Tibial nerve (tissue), 4 donors: Measurements from ENCODE around the gene CRYGB. TPM values are rescaled to one million over a fixed set of nuclear protein-coding genes. Genes with fewer than 3 reads are reported as not detected.
"Not testable (repeated sequence)": the region's sequence is repeated elsewhere in the genome, so short reads cannot be mapped to it uniquely, and the experiment has no call there.

ENCODE experiments used
- DNase-seq, 2 donors: peaks; one replicate each; pipeline ENCODE4 v3.0.0-alpha.2; 2019; ENCODE audit warnings: low spot score in 2 of 2
- H3K27ac ChIP-seq, 4 donors: fragments of 200-600 bp; sonication (generic) in 3 of 4; one replicate each; pipeline ENCODE4 v1.5.1; 2017 to 2019; ENCODE audit warnings: mild to moderate bottlenecking in 1 of 4
- H3K27me3 ChIP-seq, 2 donors: fragments of 200-600 bp; sonication (generic) in 1 of 2; one replicate each; pipeline versions ENCODE4 v1.5.1 to v1.6.0; 2017 to 2019
- H3K36me3 ChIP-seq, 3 donors: fragments of 200-600 bp; sonication (generic); one replicate each; pipeline ENCODE4 v1.5.1; 2018 to 2019
- H3K4me1 ChIP-seq, 4 donors: fragments of 200-600 bp; sonication (generic) in 3 of 4; one replicate each; pipeline ENCODE4 v1.5.1; 2017 to 2019
- H3K4me3 ChIP-seq, 4 donors: fragments of 200-600 bp; sonication (generic) in 3 of 4; one replicate each; pipeline ENCODE4 v1.5.1; 2017 to 2019; ENCODE audit warnings: mild to moderate bottlenecking in 1 of 4, moderate library complexity in 1 of 4
- H3K9me3 ChIP-seq, 4 donors: fragments of 200-600 bp; sonication (generic) in 3 of 4; one replicate each; pipeline ENCODE4 v1.5.1; 2017 to 2019
- CTCF ChIP-seq, 5 experiments: fragments of 200-600 bp in 3 of 5; fragments of 450-650 bp in 2 of 5; sonication (generic) in 3 of 5; IDR thresholded peaks; one replicate each; pipeline ENCODE4 v1.5.1; 2016 to 2019; ENCODE audit warnings: antibody characterized with exemption in 5 of 5, mild to moderate bottlenecking in 3 of 5, moderate library complexity in 2 of 5
- EP300 ChIP-seq, 2 donors: sonication (generic); formaldehyde crosslinking; IDR thresholded peaks; one replicate each; pipeline ENCODE4 v1.6.1; 2017; ENCODE audit warnings: antibody characterized with exemption in 2 of 2, mild to moderate bottlenecking in 1 of 2
- POLR2A ChIP-seq, 2 donors: fragments of 450-650 bp; IDR thresholded peaks; one replicate each; pipeline ENCODE4 v1.6.1; 2017; ENCODE audit warnings: antibody characterized with exemption in 2 of 2, mild to moderate bottlenecking in 2 of 2, moderate library complexity in 2 of 2
- WGBS, 2 donors: methylation state at CpG; one replicate each; pipeline ENCODE4 v1.1.5; 2018; 5-methylcytosine and 5-hydroxymethylcytosine counted together
- total RNA-seq, 4 donors: library from RNA; depleted of rRNA; stranded (reverse); fragments of >200 nt; gene quantifications; one replicate each; pipeline ENCODE4 v1.1.0, GENCODE V29; 2016

Gene CRYGB
- total RNA-seq, 4 donors from 2014 or later = not detected

- no peak overlapping the region for H3K4me3 ChIP-seq
- H3K36me3 ChIP-seq = no peaks in the 10 kb centered on the region
- 27% methylated on average over 8 of the region's 8 CpGs for WGBS, 2 donors
- no peaks in the 10 kb centered on the region for H3K4me1 ChIP-seq
- DNase-seq = no peak
- H3K27me3 ChIP-seq = no peaks in the 10 kb centered on the region
- no peak overlapping the region for H3K27ac ChIP-seq
- no peak for TF ChIP-seq POLR2A (IDR thresholded peaks at IDR 0.05)
- no peak for TF ChIP-seq CTCF (IDR thresholded peaks at IDR 0.05)
- TF ChIP-seq EP300 (IDR thresholded peaks at IDR 0.05) = no peak
- peaks cover 0 to 7% (median 0%) of the 10 kb centered on the region in 4 donors for H3K9me3 ChIP-seq
Observed at GRCh38 chr2:208142240-208142924, 3.6 kb downstream of the CRYGB start.

DNA sequence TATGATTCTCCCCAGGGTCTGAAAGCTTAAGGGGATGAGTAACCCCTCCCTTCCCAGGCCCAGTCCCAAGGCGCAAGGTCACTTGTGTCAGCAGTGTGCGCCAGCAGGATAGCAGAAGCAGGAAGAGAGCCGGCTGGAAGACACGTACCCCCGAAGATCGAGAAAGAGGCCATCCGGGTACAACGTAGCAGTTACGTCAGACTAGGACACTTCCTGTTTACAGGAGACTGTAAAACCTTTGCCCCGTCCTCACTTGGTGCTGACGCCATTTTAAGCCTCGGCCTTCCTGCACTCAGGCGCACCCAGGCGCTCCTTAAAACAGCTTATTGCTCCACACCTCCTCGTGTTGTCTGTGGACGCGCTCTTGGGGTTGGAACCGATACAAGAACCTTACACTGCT is 6.5 kb downstream of the CRYGB start:
- no peaks in the 10 kb centered on the region for H3K4me1 ChIP-seq
- WGBS, 2 donors = 87 to 89% methylated on average over 18 of the region's 18 CpGs
- DNase-seq = no peak
- H3K9me3 ChIP-seq = peaks cover 0 to 7% (median 0%) of the 10 kb centered on the region in 4 donors
- no peak overlapping the region for H3K27ac ChIP-seq
- no peaks in the 10 kb centered on the region for H3K36me3 ChIP-seq
- no peaks in the 10 kb centered on the region for H3K27me3 ChIP-seq
- no peak overlapping the region for H3K4me3 ChIP-seq
- TF ChIP-seq EP300 (IDR thresholded peaks at IDR 0.05) = no peak
- no peak for TF ChIP-seq POLR2A (IDR thresholded peaks at IDR 0.05)
- no peak for TF ChIP-seq CTCF (IDR thresholded peaks at IDR 0.05)

GRCh38 chr2:208138334-208138733 is 7.6 kb downstream of the CRYGB start:
- not testable (repeated sequence) for H3K4me1 ChIP-seq, DNase-seq, H3K9me3 ChIP-seq, H3K36me3 ChIP-seq, H3K27me3 ChIP-seq, H3K27ac ChIP-seq, H3K4me3 ChIP-seq
- 93 to 94% methylated on average over 7 of the region's 7 CpGs for WGBS, 2 donors

DNA sequence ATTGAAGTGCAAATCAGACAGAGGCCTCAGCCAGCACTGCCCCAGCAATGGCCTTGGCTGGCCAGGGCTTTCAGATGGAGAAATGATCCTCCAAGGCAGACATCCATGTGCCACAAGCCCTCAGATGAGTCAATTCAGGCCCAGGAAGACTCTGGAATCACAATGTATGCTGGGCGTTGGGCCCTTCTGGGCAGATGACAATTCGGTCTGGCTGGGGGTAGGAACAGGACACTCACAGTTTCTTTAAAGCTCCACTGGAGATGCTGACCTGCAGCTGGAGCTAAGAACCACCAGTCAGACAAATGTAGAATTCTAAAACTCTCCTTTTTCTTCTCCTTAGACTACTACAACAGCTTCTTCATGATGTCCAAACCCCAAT is 9.3 kb downstream of the CRYGB start:
- H3K27ac ChIP-seq = no peak overlapping the region
- DNase-seq = no peak
- WGBS, 2 donors = 89 to 97% methylated on average over 2 of the region's 2 CpGs

DNA sequence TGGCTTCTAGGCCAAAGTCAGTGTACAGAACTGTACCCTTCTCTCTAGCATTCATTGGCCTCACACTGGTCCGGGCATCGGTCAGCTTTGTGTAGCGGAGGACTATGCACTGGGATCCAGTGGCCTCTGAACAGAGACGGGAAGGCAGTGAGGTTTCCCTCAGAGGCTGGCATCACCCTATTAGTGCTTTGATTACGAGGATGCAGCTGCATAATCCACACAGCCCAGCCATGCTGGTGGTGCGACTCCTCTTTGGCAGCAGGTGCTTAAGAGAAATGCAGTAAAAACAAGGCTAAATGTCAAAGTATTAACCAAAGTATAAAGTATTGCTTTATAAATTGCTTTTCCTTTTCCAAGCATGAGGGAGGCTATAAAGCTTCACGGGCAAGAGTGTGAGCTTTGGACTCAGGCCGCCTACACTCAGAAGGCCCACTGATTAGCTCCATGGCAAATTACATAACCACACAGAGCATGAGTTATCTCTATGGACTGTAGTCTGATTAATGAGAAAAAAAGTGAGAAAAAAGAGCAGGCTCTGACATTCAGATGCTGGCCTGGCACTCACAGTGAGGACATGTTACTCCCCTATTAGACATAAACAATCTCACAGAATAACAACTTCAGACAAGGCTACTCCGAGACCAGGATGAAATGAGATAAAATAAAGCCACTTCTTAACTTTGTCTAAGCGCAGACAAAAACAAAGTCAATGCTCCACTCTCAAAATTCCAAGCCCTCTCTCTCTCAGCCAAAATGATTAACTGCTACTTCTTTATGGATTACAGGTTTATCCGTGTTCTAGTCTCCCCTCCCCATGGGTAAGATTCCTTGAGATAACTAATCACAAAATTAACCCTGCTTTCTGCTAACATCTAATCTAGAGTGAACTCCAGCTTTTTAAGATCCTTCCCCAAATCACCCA is 9.9 kb downstream of the CRYGB start:
- Histone ChIP-seq H3K36me3 (no peaks in the 10 kb centered on the region), H3K4me1 (no peaks in the 10 kb centered on the region), H3K9me3 (peaks cover 0 to 7% (median 0%) of the 10 kb centered on the region in 4 donors), H3K27ac (peak overlapping the region in 1 of 4 donors; percentile 19), H3K4me3 (no peak overlapping the region), H3K27me3 (no peaks in the 10 kb centered on the region)
- no peak for DNase-seq
- 74 to 78% methylated on average over 11 of the region's 11 CpGs for WGBS, 2 donors
- TF ChIP-seq CTCF (IDR thresholded peaks at IDR 0.05) = no peak
- no peak for TF ChIP-seq POLR2A (IDR thresholded peaks at IDR 0.05)
- TF ChIP-seq EP300 (IDR thresholded peaks at IDR 0.05) = no peak

More for the DNA sequence above, 9.3 kb downstream of the CRYGB start:
- H3K27me3 ChIP-seq = no peaks in the 10 kb centered on the region
- H3K4me1 ChIP-seq = no peaks in the 10 kb centered on the region
- H3K36me3 ChIP-seq = no peaks in the 10 kb centered on the region
- peaks cover 0 to 7% (median 0%) of the 10 kb centered on the region in 4 donors for H3K9me3 ChIP-seq
- no peak for TF ChIP-seq EP300 (IDR thresholded peaks at IDR 0.05)
- TF ChIP-seq POLR2A (IDR thresholded peaks at IDR 0.05) = no peak
- TF ChIP-seq CTCF (IDR thresholded peaks at IDR 0.05) = no peak
- no peak overlapping the region for H3K4me3 ChIP-seq
